GM10248 (cell line): Measurements from ENCODE around the gene LIF.

Source experiments
- CTCF ChIA-PET: fragments of 300-600 bp; sonication (Branson Sonifier 250); formaldehyde crosslinking; extraction: SDS; loops from one replicate; lab custom pipeline; 2021; ENCODE audit warnings: antibody characterized with exemption; lab: Yijun Ruan, JAX
- POLR2A ChIA-PET: fragments of 350-650 bp; sonication (Branson Sonifier 250); formaldehyde crosslinking; extraction: SDS; loops from one replicate; lab custom pipeline; 2020; ENCODE audit warnings: antibody characterized with exemption; lab: Yijun Ruan, JAX
- DNase-seq: peaks from one replicate; pipeline ENCODE4 v3.0.0; 2012; ENCODE audit errors: extremely low spot score
- TF ChIP-seq, protein P1 (sequence below): IDR thresholded peaks from 2 replicates; pipeline ENCODE4 v1.5.1; 2012; ENCODE audit warnings: mild to moderate bottlenecking, low read depth; ENCODE audit errors: extremely low read depth, missing control alignments, control extremely low read depth

Gene LIF

DNA sequence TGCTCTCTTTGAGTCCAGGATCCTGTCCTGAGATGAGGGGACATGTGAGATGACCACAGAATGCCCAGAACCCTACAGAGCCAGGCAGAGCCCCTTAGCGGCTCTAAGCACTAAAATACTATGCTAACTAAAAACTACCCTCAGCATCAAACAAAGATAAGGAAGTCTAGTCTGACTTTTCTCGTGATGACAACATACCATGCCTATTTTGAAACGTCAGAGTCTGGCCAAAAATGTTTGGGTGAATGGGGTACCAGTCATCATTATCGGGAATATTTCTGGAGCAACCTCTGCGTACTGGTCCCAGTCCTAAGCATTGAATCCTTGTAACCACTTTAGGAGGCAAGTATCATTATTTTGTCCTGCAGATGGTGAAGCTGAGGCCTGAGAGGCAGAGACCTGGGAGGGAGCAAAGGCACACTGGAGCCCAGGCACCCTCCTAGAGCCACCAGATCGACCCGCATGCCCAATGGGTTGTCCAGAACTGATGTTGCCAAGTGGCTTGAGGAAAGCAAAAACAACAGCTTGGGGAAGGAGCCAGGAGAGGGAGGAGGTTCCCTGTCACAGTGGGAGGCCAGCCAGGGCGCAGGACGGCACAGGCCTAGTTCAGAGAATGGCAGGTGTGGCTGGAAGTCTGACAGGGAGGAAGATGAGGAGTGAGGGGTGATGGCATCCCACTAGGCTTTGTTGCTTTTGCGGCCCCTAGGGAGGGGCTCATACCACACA lies 27.3 kb upstream of the LIF start:
- POLR2A ChIA-PET: no interaction called here
- TF ChIP-seq, protein P1, sequence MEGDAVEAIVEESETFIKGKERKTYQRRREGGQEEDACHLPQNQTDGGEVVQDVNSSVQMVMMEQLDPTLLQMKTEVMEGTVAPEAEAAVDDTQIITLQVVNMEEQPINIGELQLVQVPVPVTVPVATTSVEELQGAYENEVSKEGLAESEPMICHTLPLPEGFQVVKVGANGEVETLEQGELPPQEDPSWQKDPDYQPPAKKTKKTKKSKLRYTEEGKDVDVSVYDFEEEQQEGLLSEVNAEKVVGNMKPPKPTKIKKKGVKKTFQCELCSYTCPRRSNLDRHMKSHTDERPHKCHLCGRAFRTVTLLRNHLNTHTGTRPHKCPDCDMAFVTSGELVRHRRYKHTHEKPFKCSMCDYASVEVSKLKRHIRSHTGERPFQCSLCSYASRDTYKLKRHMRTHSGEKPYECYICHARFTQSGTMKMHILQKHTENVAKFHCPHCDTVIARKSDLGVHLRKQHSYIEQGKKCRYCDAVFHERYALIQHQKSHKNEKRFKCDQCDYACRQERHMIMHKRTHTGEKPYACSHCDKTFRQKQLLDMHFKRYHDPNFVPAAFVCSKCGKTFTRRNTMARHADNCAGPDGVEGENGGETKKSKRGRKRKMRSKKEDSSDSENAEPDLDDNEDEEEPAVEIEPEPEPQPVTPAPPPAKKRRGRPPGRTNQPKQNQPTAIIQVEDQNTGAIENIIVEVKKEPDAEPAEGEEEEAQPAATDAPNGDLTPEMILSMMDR: no peak
- CTCF ChIA-PET: no interaction called here
- no peak for DNase-seq

DNA sequence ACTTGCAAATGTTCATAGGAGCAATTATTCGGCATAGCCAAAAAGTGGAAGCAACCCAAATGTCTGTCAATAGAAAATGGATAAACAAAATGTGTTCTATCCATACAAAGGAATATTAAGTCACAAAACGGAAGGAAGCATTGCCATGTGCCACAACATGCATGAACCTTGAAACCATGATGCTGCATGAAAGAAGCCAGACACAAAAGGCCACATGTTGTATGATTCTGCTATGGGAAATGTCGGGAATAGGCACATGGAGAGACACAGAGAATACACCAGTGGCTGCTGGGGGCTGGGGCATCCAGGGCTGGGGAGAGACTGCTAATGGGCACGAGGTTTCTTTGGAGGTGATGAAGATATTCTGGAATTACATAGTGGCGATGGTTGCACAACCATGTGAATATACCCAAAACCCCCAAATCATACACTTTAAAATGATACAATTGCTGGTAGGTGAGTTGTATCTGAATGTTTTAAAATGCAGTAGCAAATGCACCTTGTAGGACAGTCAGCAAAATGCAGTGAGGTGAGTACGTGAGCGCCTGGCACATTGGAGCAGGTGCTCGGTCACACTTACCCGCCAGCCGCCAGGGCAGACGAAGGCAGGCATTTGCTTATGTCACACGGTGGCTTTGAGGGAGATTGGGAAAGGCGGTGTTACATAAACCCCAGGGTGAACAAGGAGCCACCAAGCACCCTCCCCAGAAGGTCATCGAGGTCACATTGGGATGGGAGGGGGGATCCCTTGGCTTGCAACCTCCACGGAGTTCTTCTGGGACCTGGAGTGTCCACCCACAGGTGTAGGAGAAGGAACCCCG lies 26.4 kb upstream of the LIF start:
- ChIA-PET POLR2A (no interaction called here), CTCF (no interaction called here)
- TF ChIP-seq, protein P1: no peak
- DNase-seq: no peak

DNA sequence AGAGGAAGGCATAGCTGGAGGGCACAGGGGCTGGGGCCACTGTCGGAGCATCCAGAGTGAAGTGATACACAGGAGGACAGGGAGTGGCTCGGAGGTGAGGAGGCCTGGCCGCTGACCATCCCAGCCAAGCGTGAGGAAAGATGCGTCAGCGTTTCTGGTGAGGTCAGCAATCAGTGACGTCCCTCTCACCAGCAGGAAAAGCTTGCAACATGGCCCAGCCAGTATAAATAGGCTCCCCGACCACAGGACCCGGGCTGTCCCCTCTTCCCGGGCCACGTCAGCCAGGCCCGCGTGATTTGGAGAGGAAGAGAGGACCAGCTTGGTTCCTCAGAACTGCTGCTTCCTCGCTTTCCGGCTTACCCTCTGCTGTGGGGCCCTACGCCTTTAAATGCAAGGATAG lies 24.3 kb upstream of the LIF start:
- DNase-seq: no peak
- CTCF ChIA-PET: interaction anchor here (1.7 to 11.9 kb wide), 2 partner anchors 9 to 17 kb away, joined by 5 to 171 read pairs; partner anchors contain the start of gene CASTOR1
- TF ChIP-seq, protein P1: no peak
- POLR2A ChIA-PET: interaction anchor here (0.7 kb wide), 1 partner anchor 65 kb away, joined by 3 read pairs; no protein-coding TSS in a partner anchor

DNA sequence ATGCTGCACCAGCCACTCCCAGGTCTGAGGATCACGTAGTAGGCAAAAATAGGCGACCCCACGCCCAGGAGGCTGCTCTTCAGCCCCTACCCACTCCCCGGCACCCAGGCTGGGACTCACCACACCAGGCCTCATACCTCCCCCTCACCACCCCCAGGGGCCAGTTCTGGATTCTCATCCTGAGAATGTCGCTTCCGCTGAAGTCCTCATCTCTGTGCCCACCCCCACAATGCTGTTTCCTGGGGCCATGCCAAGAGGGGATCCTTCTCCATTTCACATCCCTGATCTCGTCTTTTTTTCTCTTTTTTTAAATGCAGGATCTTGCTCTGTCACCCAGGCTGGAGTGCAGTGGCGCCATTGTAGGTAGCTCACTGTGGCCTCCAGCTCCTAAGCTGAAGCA lies 21.8 kb upstream of the LIF start:
- no peak for DNase-seq
- CTCF ChIA-PET: interaction anchor here (1.2 to 11.9 kb wide), 3 partner anchors 13 to 160 kb away, joined by 4 to 171 read pairs (median 6); partner anchors contain the start of gene CASTOR1
- POLR2A ChIA-PET: no interaction called here
- TF ChIP-seq, protein P1: no peak

DNA sequence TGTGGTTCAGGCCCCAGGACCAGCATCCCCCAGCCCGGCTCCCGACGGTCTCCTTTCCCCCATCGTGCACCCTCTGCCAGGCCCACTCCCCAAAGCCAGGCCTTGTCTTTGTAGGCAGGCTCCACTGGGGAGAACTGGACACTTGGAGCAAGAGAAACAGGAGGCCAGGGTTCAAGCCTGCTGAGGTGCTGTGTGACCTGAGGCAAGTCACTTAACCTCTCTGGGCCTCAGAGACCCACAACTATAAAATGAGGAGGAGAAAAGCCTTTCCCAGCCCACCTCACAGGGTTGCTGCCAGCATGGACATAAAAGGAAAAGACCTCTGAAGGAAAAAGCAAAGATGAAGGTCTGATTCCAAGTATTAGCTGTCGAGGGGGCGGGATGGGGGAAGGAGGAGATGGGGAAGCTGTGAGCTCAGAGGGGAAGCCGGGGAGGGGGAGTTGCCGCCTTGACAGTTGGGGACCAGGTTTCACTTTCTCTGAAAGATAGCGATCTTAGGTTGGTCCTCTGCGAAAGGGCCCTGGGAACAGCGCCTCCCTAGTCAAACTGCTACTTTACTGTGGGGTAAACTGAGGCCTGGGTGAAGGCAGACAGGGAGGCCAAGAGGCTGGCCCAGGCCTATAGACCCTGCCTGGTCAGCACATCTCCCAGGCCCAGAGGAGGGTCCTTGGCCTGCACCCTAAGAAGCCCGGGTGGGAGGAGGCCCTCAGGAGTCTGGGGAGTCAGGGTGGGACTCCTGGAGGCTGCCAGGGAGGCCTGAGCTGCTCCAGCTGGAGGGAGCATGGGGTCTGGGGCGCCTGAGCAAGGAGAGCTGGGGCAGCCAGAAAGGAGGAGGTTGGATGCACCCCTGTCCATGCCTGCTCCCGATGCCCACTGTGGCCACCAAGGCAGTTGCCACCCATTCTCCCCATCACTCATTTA lies 21.1 kb upstream of the LIF start:
- TF ChIP-seq, protein P1: no peak
- CTCF ChIA-PET: interaction anchor here (0.7 to 11.9 kb wide), 3 partner anchors 12 to 20 kb away, joined by 4 to 171 read pairs (median 4); partner anchors contain the start of gene CASTOR1
- DNase-seq: no peak

More for the DNA sequence above, 21.1 kb upstream of the LIF start:
- POLR2A ChIA-PET: no interaction called here
